Astrocyte of the cerebellum (primary cell): Measurements from ENCODE around the gene PCIF1.

Experiments
- DNase-seq: peaks from one replicate; pipeline ENCODE4 v3.0.0-alpha.2; 2011; ENCODE audit warnings: low read depth
- H3K4me3 ChIP-seq: 2 replicates; pipeline ENCODE4 v1.5.1; 2011; ENCODE audit warnings: mild to moderate bottlenecking, low read depth, low read length, moderate library complexity
- CTCF ChIP-seq: IDR thresholded peaks from 2 replicates; pipeline ENCODE4 v1.5.1; 2012; ENCODE audit warnings: low read length, low read depth, moderate library complexity, mild to moderate bottlenecking; ENCODE audit errors: missing control alignments
- in situ Hi-C: cut with HindIII; loops from 2 replicates; pipeline ENCODE4 v1.10.0; 2017; ENCODE audit warnings: low sequenced_read_pairs

Gene PCIF1

GRCh38 chr20:45959956-45960630 lies 25.6 kb downstream of the PCIF1 start:
- in situ Hi-C loops, result no loop called here
- no peak for TF ChIP-seq CTCF
- DNase-seq, result no peak
- H3K4me3 ChIP-seq, result no peak overlapping the region

GRCh38 chr20:45962031-45962755 lies 27.7 kb downstream of the PCIF1 start:
- H3K4me3 ChIP-seq, result no peak overlapping the region
- no peak for TF ChIP-seq CTCF
- DNase-seq, result no peak
- in situ Hi-C loops, result no loop called here

- no peak overlapping the region for H3K4me3 ChIP-seq
- in situ Hi-C loops, result no loop called here
- DNase-seq, result peak; percentile 27
- peak; percentile 31 for TF ChIP-seq CTCF
Observed at GRCh38 chr20:45963059-45964005, 28.8 kb downstream of the PCIF1 start.

- no peak overlapping the region for H3K4me3 ChIP-seq
- no peak for DNase-seq
- no peak for TF ChIP-seq CTCF
- in situ Hi-C loops, result no loop called here
Observed at GRCh38 chr20:45964006-45964400, 29.5 kb downstream of the PCIF1 start.

- DNase-seq, result no peak
- in situ Hi-C loops, result no loop called here
- no peak overlapping the region for H3K4me3 ChIP-seq
- no peak for TF ChIP-seq CTCF
Observed at GRCh38 chr20:45965169-45966002, 30.9 kb downstream of the PCIF1 start.
